Medulla oblongata (tissue), 1 donor: ENCODE data around the gene KREMEN1.
"Not testable (repeated sequence)": the region's sequence is repeated elsewhere in the genome, so short reads cannot be mapped to it uniquely, and the experiment has no call there.

Experiments used
- DNase-seq: peaks from one replicate; pipeline ENCODE4 v3.0.0-alpha.2; 2015; ENCODE audit errors: extremely low spot score

KREMEN1 gene, protein sequence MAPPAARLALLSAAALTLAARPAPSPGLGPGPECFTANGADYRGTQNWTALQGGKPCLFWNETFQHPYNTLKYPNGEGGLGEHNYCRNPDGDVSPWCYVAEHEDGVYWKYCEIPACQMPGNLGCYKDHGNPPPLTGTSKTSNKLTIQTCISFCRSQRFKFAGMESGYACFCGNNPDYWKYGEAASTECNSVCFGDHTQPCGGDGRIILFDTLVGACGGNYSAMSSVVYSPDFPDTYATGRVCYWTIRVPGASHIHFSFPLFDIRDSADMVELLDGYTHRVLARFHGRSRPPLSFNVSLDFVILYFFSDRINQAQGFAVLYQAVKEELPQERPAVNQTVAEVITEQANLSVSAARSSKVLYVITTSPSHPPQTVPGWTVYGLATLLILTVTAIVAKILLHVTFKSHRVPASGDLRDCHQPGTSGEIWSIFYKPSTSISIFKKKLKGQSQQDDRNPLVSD

DNA sequence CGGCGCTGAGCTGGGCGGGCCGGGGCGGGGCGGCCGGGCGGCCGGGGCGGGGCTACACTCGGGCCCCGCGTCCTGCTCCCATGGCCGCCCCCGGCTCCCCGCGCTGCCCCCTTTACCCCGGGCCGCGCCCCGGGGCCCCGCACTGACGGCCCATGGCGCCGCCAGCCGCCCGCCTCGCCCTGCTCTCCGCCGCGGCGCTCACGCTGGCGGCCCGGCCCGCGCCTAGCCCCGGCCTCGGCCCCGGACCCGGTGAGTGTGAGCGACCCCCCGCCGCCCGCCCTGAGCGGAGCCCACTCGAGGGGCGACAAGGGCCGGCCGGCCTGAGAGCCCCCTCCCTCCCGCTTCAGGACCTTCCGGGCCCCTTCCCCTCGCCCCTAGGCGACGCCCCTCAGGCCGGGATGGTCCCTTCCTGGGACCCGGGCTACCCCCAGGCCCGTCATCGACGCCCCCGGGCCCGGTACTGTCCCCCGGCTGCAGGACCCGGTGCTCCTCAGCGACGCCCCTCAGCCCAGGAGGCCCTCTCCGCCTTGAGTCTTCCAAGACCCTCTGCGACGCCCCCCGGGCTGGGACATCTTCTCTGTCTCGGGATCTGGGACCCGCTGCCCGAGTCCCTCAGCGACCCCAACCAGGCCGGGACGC is at the start of gene KREMEN1:
Gene KREMEN1 (plus strand): TSS at position 57 of the 639 bp plus-strand sequence. CDS start 96 bp downstream, at position 153.
- no peak for DNase-seq

DNA sequence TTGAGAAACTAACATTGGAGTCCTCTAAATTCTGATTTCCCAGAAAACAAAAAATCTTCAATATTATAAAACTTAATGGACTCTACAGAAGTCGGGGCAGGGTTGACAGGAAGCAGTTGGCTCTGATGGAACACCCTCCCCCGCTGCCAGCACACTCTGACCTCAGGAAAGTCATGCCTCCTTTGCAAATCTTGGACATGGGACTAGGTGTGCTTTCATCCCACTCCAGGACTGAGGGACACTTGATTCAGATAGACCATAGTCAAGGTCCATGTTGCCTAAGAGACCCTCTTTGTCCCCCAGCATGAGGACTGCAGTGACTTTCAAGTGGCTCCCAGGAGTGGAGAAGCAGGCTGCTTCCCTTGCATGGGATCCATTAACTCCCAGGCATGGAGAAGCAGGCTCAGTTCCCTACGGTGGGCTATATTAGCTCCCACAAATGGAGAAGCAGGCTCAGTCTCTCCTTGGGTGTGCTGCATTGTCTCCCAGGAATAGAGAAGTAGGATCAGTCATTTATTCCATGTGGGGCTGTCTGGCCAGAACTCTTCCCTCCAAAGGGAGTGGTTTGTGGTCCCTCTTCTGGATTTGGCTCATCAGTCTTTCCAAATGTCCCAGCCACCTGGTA is 49.6 kb upstream of the KREMEN1 start:
- DNase-seq, result no peak

DNA sequence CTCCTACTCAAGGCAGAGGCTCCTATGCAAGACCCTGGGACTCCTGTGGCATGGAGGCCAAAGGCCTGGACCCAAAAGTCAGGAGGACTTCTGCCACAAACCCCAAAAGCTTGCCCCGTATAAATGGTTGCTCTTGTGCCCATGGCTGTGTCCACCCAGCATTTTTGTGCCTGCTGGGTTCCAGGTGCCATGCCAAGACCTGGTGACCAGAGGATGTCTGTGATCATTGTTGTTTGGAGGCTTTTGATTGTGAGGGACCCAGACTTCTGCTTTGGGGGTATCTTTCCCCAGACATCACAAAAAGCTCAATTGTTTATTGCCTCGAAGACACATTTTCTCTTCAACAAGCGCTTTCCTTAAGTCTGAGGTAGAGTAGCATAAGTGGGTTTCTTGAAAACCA is 46.3 kb upstream of the KREMEN1 start:
- DNase-seq, result no peak

DNA sequence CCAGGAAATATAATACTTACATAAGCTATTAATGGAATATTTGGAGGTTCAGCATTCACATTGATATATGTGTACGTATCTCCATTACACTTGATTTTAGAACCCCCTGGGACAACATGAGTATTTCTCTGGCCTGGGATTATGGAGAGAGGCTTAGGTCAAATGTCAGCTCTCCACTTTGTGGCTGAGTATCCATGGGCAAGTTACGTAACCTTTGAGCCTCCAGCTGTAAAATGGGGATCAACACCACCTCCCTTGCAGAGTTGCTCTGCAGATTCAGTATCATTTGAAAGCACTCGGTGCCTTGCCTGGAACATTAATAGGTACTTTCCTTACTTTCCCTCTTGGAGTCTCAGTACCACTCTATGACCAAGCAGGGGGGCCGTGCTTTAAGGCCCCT is 44.4 kb upstream of the KREMEN1 start:
- DNase-seq, result no peak

DNA sequence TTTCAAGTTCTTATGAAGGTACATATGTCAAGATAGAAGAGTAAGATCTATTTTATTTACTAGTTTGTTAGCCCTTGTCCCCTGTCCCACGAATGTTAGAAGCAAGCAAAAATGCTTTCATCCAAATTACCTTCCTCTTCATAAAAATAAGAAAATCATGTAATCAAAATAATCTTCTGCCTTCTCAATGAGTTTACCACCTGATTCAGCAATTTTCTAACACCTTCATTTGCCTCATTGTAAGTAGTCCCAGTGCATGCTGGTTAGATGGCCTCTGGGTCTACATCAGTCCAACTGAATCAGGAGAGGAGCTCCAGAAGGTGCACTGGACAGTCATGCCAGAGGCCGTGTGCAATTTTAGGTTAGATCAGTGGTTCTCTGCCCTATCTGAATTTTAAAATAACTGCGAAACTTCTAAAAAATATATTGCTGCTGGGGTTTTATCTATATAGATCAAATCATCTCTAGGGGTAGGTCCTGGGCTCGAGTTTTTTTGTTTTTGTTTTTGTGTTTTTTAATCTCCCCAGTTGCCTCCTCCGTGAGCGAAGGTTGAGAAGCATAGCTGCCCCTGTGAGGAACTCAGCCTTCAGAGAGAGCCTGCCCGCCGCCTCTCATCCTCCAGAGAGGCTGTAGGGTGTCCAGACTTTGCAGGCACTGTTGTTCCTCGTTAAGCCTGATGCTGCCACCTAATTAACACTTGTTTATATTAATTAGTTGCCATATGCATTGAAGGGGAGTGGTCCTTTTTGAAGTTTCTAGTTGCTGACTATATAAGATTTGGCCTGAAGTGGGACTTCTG is 43.4 kb upstream of the KREMEN1 start:
- DNase-seq, result no peak

DNA sequence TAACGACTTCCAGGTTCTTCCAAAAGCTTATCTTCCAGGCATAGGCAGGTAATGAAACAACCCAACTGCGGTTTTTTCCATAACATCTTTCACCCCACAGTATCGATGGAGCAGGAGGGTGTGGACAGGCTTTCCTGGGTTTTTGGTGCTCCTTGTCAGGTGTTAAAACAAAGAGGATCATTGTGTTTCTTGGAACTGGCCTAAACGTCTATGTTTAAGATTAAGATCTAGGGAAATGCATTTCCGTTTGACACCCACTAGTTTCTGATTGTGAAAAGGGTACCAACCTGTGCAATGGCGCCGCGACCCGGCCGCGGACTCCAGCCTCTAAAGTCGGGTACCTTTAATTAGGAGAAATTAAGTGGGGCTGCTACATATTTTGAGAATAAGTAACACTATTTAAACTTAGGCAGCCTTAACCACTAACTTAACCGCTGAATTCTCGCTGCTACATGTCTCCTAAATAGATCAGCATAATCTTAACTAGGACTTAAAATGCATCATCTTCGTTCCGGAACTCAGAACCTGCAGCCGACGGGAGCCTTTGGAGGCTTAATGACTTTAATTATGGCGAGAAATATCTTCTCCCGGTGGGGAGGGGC is 42.7 kb upstream of the KREMEN1 start:
- no peak for DNase-seq

DNA sequence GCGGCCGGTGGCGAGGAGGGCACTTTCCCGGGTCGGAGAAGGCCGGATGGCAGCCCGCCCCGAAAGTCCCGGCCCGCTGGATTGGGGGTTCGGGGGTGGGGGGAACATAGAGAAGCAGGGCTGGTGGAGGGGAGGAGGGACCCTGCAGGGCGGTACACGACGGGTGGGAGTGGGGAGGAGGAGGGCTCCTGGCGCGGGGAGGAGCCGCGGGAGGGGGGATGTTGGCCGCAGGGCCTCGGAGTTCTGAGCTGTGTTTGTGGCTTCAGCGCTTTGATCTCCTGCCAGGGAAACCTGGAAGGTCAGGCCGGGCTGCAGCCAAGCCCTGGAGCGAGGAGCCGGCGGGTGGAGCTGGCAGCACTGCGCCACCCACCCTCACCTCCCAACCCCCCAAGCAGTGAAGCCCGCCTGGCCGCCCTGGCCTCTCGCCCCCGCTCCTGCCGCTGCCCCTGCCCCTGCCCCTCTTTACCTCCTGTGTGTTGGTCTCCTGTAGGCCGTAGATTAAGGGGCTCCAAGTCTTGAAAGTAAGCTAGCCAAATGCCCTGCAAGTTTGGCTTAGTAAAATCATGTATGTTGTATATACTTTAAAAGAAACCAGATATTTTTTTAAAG is 42.1 kb upstream of the KREMEN1 start:
- peak; percentile 41 for DNase-seq

DNA sequence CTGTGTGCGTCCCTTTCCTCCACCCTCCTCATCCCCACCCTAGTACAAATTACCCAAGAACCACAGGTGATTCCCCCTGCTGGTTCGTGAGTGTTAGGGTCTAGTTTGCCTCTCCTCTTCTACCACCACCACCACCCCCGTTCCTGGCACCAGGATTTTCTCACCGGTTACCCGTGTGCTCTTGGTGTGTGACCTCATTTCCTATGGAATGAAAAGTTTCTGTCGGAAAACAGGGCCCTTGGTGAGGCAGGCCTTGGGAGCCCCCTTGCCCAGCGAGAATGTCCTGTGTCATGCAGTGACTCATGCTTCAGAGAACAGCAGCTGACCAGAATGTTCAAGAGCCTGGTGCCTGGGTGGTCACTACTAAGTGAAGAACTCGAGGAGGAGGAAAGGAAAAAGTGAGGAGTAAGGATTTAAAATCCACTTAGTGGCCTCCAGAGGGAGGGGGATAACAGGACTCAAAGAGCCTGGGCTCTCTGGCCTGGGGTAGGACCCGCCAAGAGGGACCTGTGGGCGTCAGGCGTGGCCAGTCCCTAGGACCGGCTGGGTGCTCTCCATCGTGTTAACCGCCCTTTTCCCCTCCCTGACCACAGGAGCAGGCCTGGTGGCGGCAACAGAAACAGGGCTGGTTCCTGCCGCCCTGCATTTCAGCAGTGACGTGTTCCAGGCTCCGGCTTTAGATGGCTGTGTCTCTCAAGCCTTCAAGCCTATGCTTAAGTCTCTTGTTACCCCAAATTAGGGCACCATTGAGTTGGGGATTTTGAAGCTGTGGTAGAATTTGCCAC is 41.4 kb upstream of the KREMEN1 start:
- DNase-seq, result peak; percentile 47

DNA sequence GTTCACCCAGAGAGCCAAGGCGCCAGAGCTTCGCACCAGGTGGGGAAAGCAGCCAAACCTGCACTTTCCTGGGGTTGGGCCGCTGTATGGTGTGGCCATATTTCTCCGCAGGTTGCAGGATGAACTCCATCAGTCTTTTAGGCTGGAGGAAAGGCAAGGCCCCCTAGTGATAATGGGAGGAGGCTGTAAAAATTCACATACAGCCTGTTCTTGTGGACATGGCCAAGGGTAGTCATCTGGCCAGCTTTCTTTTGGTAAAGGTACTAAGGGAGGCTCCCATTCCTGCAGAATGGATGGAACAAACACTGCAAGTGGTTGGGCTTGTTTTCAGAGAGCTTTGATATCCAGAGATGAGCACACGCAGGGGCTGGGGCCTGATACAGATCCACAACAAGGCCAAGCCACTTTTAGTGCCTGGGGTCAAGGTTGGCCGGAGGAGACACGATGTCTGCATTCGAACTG is 40.8 kb upstream of the KREMEN1 start:
- DNase-seq, result no peak

DNA sequence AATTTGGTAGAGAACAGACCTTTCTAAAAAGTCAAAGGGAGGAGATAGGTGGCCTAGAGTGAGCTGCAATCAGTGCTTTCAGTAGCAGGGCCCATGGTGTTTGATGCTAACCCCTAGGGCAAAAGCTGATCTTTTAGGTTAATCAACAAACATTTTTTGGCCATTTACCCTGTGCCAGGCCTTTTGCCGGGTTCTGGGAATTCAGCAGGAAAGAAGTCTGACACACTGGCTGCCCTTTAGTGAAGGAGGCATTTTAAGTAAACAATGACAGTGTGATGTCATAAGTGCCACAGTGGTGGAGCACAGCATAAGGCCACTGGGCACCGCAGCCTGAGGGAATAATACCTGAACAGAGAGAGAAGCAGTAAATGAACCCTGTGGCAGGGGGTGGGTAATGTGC is 40.3 kb upstream of the KREMEN1 start:
- DNase-seq, result peak; percentile 38

DNA sequence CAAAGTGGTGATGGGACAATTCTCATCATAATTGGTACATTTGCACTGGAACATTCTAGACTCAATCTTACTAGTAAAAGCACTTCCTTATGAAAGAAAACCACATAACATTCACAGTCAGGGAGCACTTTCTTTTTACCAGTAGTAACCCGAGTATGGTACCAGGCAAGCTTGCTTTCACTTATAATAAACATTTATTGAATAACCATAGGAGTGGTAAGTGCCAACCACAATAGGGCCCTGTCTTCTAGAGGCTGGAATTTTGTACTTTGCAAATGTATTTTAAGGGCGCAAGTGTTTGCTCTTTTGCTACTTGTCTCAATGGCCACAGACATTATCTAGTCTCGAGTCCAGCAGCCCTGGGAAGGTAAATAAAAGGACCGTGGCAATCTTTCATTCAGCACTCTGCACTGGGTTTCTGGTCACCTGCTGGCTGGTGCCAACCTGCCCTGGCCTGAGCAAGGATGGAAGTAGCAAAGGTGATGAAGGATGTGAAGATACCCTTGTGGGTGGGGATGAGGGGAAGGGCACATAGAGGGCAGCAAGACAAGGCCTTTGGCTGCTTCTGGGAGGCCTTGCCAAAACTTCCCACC is 35.4 kb upstream of the KREMEN1 start:
- no peak for DNase-seq

DNA sequence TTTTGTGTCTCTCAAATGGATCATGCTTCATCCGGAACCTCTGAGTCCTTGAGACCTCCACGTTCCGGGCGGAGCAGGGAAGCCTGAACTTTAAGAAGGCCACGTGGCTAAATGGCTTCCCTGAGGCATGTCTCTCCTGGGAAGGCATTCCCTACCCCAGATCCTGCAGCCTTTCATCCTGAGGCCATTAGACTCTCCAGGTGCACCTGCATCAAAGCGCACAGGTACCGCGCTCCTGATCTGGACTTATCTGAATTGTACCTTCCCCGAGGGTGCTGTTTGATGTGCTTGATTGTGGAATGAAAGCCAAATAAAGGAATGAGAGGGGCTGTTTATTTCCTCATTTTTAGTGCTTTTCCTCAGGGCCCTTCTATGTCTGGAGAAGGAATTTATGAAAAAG is 33.7 kb upstream of the KREMEN1 start:
- no peak for DNase-seq

DNA sequence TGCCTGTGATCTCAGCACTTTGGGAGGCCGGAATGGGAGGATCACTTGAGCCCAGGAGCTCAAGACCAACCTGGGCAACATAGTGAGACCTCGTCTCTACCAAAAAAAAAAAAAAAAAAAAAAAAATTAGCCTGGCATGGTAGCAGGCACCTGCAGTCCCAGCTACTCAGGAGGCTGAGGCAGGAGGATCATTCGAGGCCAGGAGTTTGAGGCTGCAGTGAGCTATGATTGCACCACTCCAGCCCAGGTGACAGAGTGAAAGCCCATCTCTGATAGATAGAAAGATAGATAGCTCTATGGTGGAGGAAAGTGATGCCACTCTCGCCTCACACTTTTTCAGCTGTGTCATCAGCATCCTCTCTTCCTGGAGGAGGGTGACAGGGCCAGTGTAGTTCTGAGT is 33.2 kb upstream of the KREMEN1 start:
- not testable (repeated sequence) for DNase-seq

DNA sequence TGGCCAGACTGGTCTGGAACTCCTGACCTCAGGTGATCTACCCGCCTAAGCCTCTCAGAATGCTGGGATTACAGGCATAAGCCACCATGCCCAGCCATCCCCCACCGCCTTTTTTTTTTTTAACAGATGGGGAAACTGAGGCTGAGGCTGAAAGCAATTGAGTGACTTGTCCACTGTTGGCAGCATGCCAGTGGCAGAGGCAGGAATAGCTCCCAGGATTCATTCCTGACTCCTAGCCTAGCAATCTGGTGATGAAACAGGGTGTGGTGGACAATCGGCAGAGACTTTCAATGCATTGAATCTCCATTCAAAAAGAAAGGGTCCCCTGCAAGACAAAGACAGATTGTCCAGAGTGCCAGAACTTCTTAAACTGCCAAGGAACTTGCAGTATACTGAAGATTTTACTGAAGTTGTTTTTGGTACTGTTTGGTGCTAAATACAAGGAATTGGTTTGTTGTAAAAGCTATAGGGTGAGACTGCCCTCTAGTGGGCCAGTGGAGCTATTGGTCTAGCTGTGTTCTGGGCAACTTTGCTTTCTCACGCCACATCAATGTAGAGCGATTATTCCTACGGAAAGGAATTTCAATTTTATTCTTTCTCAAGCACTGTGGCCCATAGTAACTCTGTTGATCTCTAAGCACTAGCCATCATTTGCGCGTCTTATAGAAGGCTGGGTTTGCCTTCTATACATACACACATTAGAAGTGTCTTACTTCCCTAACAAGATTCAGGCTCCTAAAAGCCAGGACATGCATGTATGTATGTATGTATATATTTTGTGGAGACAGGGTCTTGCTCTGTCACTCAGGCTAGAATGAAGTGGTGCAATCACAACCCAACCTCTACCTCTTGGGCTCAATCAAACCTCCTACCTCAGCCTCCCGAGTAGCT is 32.2 kb upstream of the KREMEN1 start:
- peak; percentile 90 for DNase-seq

DNA sequence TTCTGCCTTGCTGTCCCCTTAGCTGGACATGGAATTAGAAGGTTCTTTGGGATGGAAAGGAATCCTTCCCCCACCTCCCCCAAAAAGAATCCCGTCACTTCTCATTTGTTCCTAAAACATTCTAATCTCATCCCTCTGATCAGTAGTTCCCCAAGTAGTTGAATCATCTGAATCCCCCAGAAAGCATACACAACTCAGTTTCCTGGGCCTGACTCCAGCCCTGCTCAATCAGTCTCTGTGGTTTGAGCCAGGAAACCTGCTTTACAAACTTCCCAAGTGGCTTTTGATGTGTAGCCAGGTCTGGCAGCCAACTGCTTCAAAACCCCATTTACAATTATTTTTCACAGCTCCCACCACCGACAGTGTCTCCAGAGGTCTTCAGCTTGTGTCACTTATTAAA is 31.4 kb upstream of the KREMEN1 start:
- DNase-seq, result peak; percentile 63

DNA sequence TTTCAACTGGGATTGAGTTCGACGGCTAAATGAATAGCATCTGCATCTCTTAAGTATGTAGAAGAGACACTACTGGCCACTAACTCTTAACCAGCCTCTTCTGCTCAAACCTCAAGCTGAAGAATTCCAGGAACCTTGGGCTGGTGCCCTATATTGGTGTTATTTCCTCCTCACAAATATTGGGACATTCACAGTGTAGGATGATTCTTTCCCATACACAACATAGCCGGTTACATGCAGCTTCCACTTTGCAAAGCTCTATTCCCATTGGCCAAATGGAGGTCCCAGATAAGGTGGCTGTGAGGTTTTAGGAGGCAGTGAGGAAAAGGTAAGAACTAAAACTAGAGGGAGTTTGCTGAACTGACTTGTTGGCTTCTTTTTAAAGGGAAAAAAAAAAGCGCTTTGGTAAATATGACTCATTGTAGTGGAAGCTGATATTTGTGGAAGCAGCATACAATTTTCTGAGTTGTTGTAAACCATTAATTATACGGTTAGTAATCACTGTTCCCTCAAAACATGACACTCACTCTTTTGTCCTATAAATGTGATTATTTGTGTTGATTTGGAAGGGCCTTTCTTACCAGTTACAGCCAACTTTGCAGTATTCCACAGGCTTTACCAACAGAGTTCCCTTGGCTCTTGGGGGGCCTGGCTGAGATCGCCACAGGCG is 28.8 kb upstream of the KREMEN1 start:
- DNase-seq, result no peak

DNA sequence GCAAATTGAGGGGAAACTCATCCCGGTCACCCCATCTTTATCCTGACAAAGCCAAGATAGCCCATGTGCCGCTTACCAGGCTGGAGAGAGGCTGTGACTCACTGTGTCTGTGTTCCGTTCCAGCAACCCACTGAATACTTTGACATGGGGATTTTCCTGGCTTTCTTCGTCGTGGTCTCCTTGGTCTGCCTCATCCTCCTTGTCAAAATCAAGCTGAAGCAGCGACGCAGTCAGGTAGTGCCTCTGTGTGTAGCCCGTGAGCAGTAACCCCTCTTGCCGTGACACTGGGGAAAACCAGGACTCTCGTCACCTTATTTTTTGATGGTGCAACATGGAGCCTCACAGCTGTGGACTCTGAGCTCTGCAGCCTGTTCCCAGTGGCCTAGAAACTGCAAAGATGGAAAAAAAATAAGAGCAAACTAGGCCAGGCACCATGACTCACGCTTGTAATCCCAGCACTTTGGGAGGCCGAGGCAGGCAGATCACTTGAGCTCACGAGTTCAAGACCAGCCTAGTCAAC is 28.1 kb upstream of the KREMEN1 start:
- no peak for DNase-seq
